ENCODE measurements around the gene ARPC4. TPM values are rescaled to one million over a fixed set of nuclear protein-coding genes. Genes with fewer than 3 reads are reported as not detected.
A peak's percentile ranks its signal among the peaks of the same experiment; 100 is the strongest.
"Not testable (repeated sequence)": the region's sequence is repeated elsewhere in the genome, so short reads cannot be mapped to it uniquely, and the experiment has no call there.

The ARPC4 gene
- total and polyA plus RNA-seq, 2 donors from 2014 or later, result 138 to 164 TPM

DNA sequence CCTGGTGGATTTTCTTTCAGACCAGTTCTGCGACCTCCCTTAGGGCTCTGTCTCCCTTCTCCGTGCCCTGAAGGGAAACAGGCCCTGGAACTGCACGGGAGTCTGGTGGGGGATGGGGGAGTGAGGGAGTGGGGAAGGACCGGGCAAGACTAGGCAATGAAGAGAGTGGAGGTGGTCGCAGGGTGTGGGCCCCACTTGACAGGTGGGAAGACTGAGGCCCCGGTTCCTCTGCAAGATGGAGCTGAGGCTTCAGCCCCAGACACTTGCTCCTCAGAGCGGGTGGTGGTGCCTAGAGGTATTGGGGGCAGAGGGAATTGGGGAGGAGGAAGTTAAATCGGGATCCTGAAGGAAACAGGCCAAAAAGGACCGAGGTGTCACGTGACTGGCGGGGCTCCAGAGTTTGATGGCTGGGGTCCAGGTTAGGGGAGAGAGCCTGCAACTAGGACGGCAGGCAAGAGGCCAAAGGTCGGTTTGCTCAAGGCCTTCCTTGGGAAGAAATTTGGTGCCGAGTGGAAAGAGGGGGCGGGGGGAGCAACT lies 22.5 kb upstream of the ARPC4 start:
- intact Hi-C loops (cut with DNase I), result no loop called here
- Histone ChIP-seq H3K27me3 (ENCODE audit: control insufficient read depth, insufficient read depth, low read length) (no peaks in the 10 kb centered on the region), H3K4me1 (ENCODE audit: control insufficient read depth in 2 of 3, insufficient read depth in 2 of 3, low read depth in 1 of 3, low read length in 3 of 3) (peaks cover 0 to 29% (median 27%) of the 10 kb centered on the region in 3 donors), H3K27ac (ENCODE audit: low read depth in 2 of 2, low read length in 2 of 2) (peak overlapping the region; percentile 77 to 91), H3K4me3 (ENCODE audit: low read length in 3 of 3) (peak overlapping the region; percentile 56 to 73 (median 73)), H3K9me3 (ENCODE audit: control insufficient read depth in 2 of 3, insufficient read depth in 1 of 3, low read length in 3 of 3) (no peaks in the 10 kb centered on the region), H3K36me3 (ENCODE audit: control insufficient read depth in 2 of 3, insufficient read depth in 3 of 3, low read length in 3 of 3) (no peaks in the 10 kb centered on the region), H3K9ac (ENCODE audit: low read length in 3 of 3) (peak overlapping the region in 2 of 3 donors; percentile 75 to 98)
- TF ChIP-seq, protein P1, sequence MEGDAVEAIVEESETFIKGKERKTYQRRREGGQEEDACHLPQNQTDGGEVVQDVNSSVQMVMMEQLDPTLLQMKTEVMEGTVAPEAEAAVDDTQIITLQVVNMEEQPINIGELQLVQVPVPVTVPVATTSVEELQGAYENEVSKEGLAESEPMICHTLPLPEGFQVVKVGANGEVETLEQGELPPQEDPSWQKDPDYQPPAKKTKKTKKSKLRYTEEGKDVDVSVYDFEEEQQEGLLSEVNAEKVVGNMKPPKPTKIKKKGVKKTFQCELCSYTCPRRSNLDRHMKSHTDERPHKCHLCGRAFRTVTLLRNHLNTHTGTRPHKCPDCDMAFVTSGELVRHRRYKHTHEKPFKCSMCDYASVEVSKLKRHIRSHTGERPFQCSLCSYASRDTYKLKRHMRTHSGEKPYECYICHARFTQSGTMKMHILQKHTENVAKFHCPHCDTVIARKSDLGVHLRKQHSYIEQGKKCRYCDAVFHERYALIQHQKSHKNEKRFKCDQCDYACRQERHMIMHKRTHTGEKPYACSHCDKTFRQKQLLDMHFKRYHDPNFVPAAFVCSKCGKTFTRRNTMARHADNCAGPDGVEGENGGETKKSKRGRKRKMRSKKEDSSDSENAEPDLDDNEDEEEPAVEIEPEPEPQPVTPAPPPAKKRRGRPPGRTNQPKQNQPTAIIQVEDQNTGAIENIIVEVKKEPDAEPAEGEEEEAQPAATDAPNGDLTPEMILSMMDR (IDR thresholded peaks at IDR 0.05; ENCODE audit: borderline replicate concordance, extremely low read depth, insufficient read depth), result no peak
- no peak for FAIRE-seq
- peak; percentile 56 to 95 (median 76) for DNase-seq

DNA sequence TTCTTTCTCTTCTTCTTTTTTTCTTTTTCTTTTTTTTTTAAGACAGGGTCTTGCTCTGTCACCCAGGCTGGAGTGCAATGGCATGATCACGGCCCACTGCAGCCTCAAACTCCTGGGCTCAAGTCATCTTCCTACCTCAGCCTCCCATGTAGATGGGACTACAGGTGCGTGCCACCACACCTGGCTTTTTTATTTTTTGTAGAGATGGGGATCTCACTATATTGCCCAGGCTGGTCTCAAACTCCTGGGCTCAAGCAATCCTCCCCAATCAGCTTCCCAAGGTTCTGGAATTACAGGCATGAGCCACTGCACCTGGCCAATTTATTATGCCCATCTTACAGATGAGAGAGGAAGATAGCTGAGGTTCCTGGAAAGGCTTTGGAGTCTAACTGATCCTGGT lies 21.9 kb upstream of the ARPC4 start:
- H3K27ac ChIP-seq (ENCODE audit: low read depth in 2 of 2, low read length in 2 of 2), result peak overlapping the region; percentile 45 to 77
- peak overlapping the region in 1 of 3 donors; percentile 73 for H3K4me3 ChIP-seq (ENCODE audit: low read length in 3 of 3)
- H3K9me3 ChIP-seq (ENCODE audit: control insufficient read depth in 2 of 3, insufficient read depth in 1 of 3, low read length in 3 of 3); H3K27me3 ChIP-seq (ENCODE audit: control insufficient read depth, insufficient read depth, low read length); FAIRE-seq; H3K36me3 ChIP-seq (ENCODE audit: control insufficient read depth in 2 of 3, insufficient read depth in 3 of 3, low read length in 3 of 3); DNase-seq; H3K9ac ChIP-seq (ENCODE audit: low read length in 3 of 3); intact Hi-C loops (cut with DNase I): not testable (repeated sequence)
- peaks cover 0 to 27% (median 26%) of the 10 kb centered on the region in 3 donors for H3K4me1 ChIP-seq (ENCODE audit: control insufficient read depth in 2 of 3, insufficient read depth in 2 of 3, low read depth in 1 of 3, low read length in 3 of 3)

DNA sequence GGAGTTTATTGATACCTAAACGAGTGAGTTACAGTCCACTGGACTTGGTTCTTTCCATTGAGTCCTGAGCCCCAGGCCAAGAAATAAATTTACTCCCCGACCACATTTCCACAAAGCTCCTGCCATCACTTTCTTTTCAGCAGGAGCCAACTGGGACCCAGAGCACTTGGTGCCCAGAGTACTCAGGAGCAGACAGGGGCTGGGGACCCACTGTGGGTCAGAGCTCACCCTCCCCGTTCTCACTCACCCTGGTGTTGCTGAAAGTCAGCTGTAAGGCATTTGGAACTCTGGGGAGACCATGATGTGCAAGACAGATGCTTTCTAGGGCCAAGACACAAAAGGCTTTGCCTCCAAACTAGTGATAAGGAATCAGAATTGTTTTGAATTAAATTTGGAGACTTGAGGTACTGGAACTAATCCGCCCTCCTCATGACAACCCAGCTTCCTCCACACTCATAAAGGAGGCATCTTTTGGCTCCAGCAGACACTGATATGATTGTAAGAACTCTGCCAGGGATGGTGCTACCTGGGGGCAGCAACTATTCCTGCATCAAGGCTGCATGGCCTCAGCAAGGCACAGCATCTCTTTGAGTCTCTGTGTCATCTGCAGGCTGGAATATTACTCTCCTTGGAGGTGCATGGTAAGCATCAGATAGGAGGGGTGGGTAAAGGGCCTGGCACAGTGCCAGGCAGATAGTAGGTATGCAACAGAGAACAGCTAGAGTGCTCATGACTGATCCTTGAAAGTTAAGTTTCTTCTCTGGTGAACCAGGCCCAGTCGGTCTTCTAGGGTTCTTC lies 15.8 kb upstream of the ARPC4 start:
- Histone ChIP-seq H3K36me3 (ENCODE audit: control insufficient read depth in 2 of 3, insufficient read depth in 3 of 3, low read length in 3 of 3) (no peaks in the 10 kb centered on the region), H3K27ac (ENCODE audit: low read depth in 2 of 2, low read length in 2 of 2) (no peak overlapping the region), H3K4me3 (ENCODE audit: low read length in 3 of 3) (no peak overlapping the region), H3K4me1 (ENCODE audit: control insufficient read depth in 2 of 3, insufficient read depth in 2 of 3, low read depth in 1 of 3, low read length in 3 of 3) (peaks cover 0 to 19% (median 8%) of the 10 kb centered on the region in 3 donors), H3K9me3 (ENCODE audit: control insufficient read depth in 2 of 3, insufficient read depth in 1 of 3, low read length in 3 of 3) (no peaks in the 10 kb centered on the region), H3K27me3 (ENCODE audit: control insufficient read depth, insufficient read depth, low read length) (no peaks in the 10 kb centered on the region), H3K9ac (ENCODE audit: low read length in 3 of 3) (no peak overlapping the region)
- DNase-seq (no peak), FAIRE-seq (no peak)
- TF ChIP-seq, protein P1 (IDR thresholded peaks at IDR 0.05; ENCODE audit: borderline replicate concordance, extremely low read depth, insufficient read depth), result no peak
- intact Hi-C loops (cut with DNase I), result no loop called here

DNA sequence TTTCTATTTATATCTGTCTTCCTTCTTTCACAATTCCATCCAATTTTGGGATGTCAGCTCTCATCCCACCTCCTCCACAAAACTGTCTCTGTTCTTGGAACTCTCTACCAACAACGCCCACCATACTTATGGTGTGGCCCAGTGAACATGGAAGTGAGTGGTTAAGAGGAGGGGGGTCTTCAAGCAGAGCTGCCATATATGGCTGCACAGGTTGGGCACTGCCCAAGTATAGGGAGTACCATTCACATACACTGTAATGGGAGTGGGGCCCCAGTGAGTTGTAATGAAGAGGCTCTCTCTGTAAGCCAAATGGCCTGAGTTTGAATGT lies 15.2 kb upstream of the ARPC4 start:
- FAIRE-seq, result no peak
- no peaks in the 10 kb centered on the region for H3K9me3 ChIP-seq (ENCODE audit: control insufficient read depth in 2 of 3, insufficient read depth in 1 of 3, low read length in 3 of 3)

More for the DNA sequence above, 15.2 kb upstream of the ARPC4 start:
- Histone ChIP-seq H3K9ac (ENCODE audit: low read length in 3 of 3) (no peak overlapping the region), H3K4me3 (ENCODE audit: low read length in 3 of 3) (no peak overlapping the region), H3K27ac (ENCODE audit: low read depth in 2 of 2, low read length in 2 of 2) (no peak overlapping the region), H3K27me3 (ENCODE audit: control insufficient read depth, insufficient read depth, low read length) (no peaks in the 10 kb centered on the region), H3K36me3 (ENCODE audit: control insufficient read depth in 2 of 3, insufficient read depth in 3 of 3, low read length in 3 of 3) (peaks cover 0 to under 1% (median 0%) of the 10 kb centered on the region in 3 donors), H3K4me1 (ENCODE audit: control insufficient read depth in 2 of 3, insufficient read depth in 2 of 3, low read depth in 1 of 3, low read length in 3 of 3) (peaks cover 0 to 22% (median 8%) of the 10 kb centered on the region in 3 donors)
- DNase-seq, result no peak
- TF ChIP-seq, protein P1 (IDR thresholded peaks at IDR 0.05; ENCODE audit: borderline replicate concordance, extremely low read depth, insufficient read depth), result no peak
- intact Hi-C loops (cut with DNase I), result no loop called here

All from kidney (tissue), 14 donors.